CD4-positive, alpha-beta T cell (primary cell): ENCODE results near the gene HMGCLL1. TPM values are rescaled to one million over a fixed set of nuclear protein-coding genes. Genes with fewer than 3 reads are reported as not detected.

Experiments
- ATAC-seq: fragments of 200-7000 bp; cut with Tn5 transposase; one replicate; pipeline ENCODE4 v1.10.0; 2022; ENCODE audit warnings: mild to moderate bottlenecking; ENCODE audit not compliant: poor library complexity
- CTCF ChIA-PET: fragments of 350-600 bp; sonication (Branson Sonifier 250); formaldehyde crosslinking; loops from one replicate; lab custom pipeline; 2021; ENCODE audit warnings: antibody characterized with exemption, inconsistent platforms; lab: Charles Lee
- POLR2A ChIA-PET: fragments of 350-600 bp; sonication (Branson Sonifier 250); formaldehyde crosslinking; loops from one replicate; lab custom pipeline; 2021; ENCODE audit warnings: antibody characterized with exemption, inconsistent platforms; lab: Charles Lee
- DNase-seq, 14 experiments: peaks; one replicate each; pipeline ENCODE4 v3.0.0-alpha.2; 2013 to 2020; ENCODE audit warnings: mixed read lengths in 2 of 14
- H3K27ac ChIP-seq, 2 donors: one replicate each; pipeline versions ENCODE4 v1.5.1 to v1.7.0; 2013; ENCODE audit warnings: low read length in 2 of 2, low read depth in 1 of 2, mild to moderate bottlenecking in 1 of 2
- H3K27me3 ChIP-seq, 2 experiments: 1 replicate in 1 of 2; 2 replicates in 1 of 2; pipeline versions ENCODE4 v1.6.1 to v1.7.0; 2013; ENCODE audit warnings: low read length in 2 of 2, control low read depth in 1 of 2, mild to moderate bottlenecking in 1 of 2, moderate library complexity in 1 of 2; ENCODE audit not compliant: insufficient read depth in 2 of 2, control insufficient read depth in 1 of 2
- H3K36me3 ChIP-seq: one replicate; pipeline ENCODE4 v1.6.1; 2013; ENCODE audit warnings: low read length, control low read depth; ENCODE audit not compliant: insufficient read depth
- H3K4me1 ChIP-seq: one replicate; pipeline ENCODE4 v1.6.1; 2013; ENCODE audit warnings: low read length, control low read depth; ENCODE audit not compliant: insufficient read depth
- H3K4me3 ChIP-seq: one replicate; pipeline ENCODE4 v1.5.1; 2013; ENCODE audit warnings: mild to moderate bottlenecking, low read length, moderate library complexity
- H3K9me3 ChIP-seq, 2 experiments: 1 replicate in 1 of 2; 2 replicates in 1 of 2; pipeline versions ENCODE4 v1.6.1 to v1.7.0; 2013; ENCODE audit warnings: low read length in 2 of 2, mild to moderate bottlenecking in 2 of 2, control low read depth in 1 of 2, moderate library complexity in 1 of 2; ENCODE audit not compliant: control insufficient read depth in 1 of 2, insufficient read depth in 1 of 2
- H3K27ac Mint-ChIP-seq: one replicate; pipeline ENCODE4 v1.8.0; 2020; ENCODE audit warnings: mixed read lengths
- H3K27me3 Mint-ChIP-seq: one replicate; pipeline ENCODE4 v1.8.0; 2021; ENCODE audit warnings: mixed read lengths
- H3K36me3 Mint-ChIP-seq: one replicate; pipeline ENCODE4 v1.8.0; 2021; ENCODE audit warnings: low read depth, mixed read lengths
- H3K4me1 Mint-ChIP-seq: one replicate; pipeline ENCODE4 v1.8.0; 2021; ENCODE audit warnings: low read depth, mixed read lengths
- H3K4me3 Mint-ChIP-seq: one replicate; pipeline ENCODE4 v1.8.0; 2020; ENCODE audit warnings: mild to moderate bottlenecking, mixed read lengths
- H3K9me3 Mint-ChIP-seq: one replicate; pipeline ENCODE4 v1.8.0; 2020; ENCODE audit warnings: mixed read lengths
- intact Hi-C, 2 experiments: fragments of 100-400 bp; cut with DNase I in 1 of 2; cut with micrococcal nuclease in 1 of 2; formaldehyde crosslinking; loops; one replicate each; pipeline versions ENCODE4 v1.15.1 to v1.9.0; 2023 to 2025; cut with DNase I, micrococcal nuclease
- total RNA-seq, 174 experiments: library from RNA in 2 of 174; stranded (reverse) in 2 of 174; gene quantifications; one replicate each; pipeline ENCODE4 v1.2.3 and lab custom pipeline; 2021 to 2026
- TF ChIP-seq, protein P1 (sequence below): fragments of 200-600 bp; IDR thresholded peaks from one replicate; pipeline ENCODE4 v1.8.0; 2022; ENCODE audit warnings: antibody characterized with exemption, mild to moderate bottlenecking

Gene HMGCLL1
- total RNA-seq, 2 experiments from 2014 or later: not detected

DNA sequence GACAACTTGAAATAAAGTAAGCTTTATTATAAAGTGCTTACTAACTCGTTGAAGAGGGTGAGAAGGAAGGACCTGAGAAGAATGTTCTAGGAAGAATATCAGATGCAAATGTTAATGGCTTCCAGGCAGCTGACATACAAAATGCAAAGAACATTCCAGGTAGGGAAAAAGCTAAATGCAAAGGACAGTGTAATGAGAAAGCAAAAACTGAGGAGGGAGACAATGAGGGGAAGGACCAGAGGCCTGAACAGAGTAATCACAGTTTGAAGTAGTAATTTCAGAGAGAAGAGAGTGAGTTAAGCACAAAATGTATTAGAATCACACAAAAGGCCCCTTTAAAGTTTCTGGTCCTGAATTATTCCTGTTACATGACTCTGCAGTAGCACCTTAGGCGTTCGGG lies 81.3 kb downstream of the HMGCLL1 start:
- POLR2A ChIA-PET: no interaction called here
- no peak overlapping the region for H3K27ac Mint-ChIP-seq

DNA sequence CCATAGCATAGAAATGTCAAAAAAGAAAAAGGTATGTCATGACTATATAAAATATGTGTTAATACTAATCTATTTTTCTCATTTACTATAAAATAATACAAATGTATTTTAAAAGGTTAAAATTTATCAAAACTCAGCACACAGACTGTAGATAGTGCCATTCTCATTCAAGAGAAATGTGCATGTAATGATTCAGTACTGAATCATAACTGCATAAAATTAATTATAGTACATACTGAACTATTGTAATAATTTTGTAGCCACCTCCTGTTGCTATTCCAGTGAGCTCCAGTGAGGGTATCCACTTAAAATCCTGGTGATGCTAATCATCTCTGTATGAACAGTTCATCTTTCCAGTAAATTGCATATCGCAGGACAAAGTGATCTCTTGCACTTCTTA lies 82.8 kb downstream of the HMGCLL1 start:
- H3K27ac Mint-ChIP-seq: no peak overlapping the region
- POLR2A ChIA-PET: no interaction called here
- no peaks in the 10 kb centered on the region for H3K4me1 ChIP-seq
- H3K27ac ChIP-seq: no peak overlapping the region
- DNase-seq (no peak), ATAC-seq (no peak)
- H3K9me3 ChIP-seq: peaks cover 0 to 4% of the 10 kb centered on the region in 2 experiments
- H3K36me3 ChIP-seq: no peaks in the 10 kb centered on the region
- H3K4me3 ChIP-seq: no peak overlapping the region
- TF ChIP-seq, protein P1, sequence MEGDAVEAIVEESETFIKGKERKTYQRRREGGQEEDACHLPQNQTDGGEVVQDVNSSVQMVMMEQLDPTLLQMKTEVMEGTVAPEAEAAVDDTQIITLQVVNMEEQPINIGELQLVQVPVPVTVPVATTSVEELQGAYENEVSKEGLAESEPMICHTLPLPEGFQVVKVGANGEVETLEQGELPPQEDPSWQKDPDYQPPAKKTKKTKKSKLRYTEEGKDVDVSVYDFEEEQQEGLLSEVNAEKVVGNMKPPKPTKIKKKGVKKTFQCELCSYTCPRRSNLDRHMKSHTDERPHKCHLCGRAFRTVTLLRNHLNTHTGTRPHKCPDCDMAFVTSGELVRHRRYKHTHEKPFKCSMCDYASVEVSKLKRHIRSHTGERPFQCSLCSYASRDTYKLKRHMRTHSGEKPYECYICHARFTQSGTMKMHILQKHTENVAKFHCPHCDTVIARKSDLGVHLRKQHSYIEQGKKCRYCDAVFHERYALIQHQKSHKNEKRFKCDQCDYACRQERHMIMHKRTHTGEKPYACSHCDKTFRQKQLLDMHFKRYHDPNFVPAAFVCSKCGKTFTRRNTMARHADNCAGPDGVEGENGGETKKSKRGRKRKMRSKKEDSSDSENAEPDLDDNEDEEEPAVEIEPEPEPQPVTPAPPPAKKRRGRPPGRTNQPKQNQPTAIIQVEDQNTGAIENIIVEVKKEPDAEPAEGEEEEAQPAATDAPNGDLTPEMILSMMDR: no peak
- no peaks in the 10 kb centered on the region for H3K27me3 Mint-ChIP-seq
- CTCF ChIA-PET: no interaction called here
- no peaks in the 10 kb centered on the region for H3K9me3 Mint-ChIP-seq
- H3K4me3 Mint-ChIP-seq: no peak overlapping the region
- no peaks in the 10 kb centered on the region for H3K4me1 Mint-ChIP-seq
- no peaks in the 10 kb centered on the region for H3K27me3 ChIP-seq
- intact Hi-C loops: no loop called here
- H3K36me3 Mint-ChIP-seq: no peaks in the 10 kb centered on the region

More for the DNA sequence above, 81.3 kb downstream of the HMGCLL1 start:
- CTCF ChIA-PET: no interaction called here
- Histone ChIP-seq H3K27me3 (no peaks in the 10 kb centered on the region), H3K9me3 (peaks cover 0 to 4% of the 10 kb centered on the region in 2 experiments), H3K4me1 (no peaks in the 10 kb centered on the region), H3K4me3 (no peak overlapping the region), H3K27ac (no peak overlapping the region), H3K36me3 (no peaks in the 10 kb centered on the region)
- H3K4me1 Mint-ChIP-seq: no peaks in the 10 kb centered on the region
- H3K9me3 Mint-ChIP-seq: no peaks in the 10 kb centered on the region
- TF ChIP-seq, protein P1: no peak
- ATAC-seq: no peak
- intact Hi-C loops: no loop called here
- H3K36me3 Mint-ChIP-seq: no peaks in the 10 kb centered on the region
- no peak overlapping the region for H3K4me3 Mint-ChIP-seq
- no peak for DNase-seq
- no peaks in the 10 kb centered on the region for H3K27me3 Mint-ChIP-seq

DNA sequence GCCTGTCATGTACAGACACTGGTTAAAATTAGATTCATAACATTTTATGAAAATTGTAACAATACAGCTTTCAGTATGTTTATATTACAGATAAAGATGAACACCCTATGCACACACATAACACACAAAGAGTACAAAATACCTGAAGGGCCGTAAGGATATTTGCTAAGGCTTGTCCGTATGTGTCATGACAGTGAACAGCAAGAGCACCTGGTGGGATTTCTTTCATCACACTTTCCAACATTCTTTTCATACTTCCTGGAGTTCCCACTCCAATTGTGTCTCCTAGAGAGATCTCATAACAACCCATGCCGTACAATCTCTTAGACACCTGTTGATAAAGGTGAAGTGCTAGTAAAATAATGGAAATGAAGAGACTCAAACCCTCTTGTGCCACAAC lies 83.7 kb downstream of the HMGCLL1 start:
- intact Hi-C loops: no loop called here
- Mint-ChIP-seq H3K4me3 (no peak overlapping the region), H3K27ac (no peak overlapping the region)

More for the DNA sequence above, 83.7 kb downstream of the HMGCLL1 start:
- Mint-ChIP-seq H3K9me3 (no peaks in the 10 kb centered on the region), H3K36me3 (no peaks in the 10 kb centered on the region), H3K4me1 (no peaks in the 10 kb centered on the region), H3K27me3 (no peaks in the 10 kb centered on the region)
- TF ChIP-seq, protein P1: no peak
- no peak for ATAC-seq
- H3K9me3 ChIP-seq: peaks cover 0 to 4% of the 10 kb centered on the region in 2 experiments
- POLR2A ChIA-PET: no interaction called here
- DNase-seq: no peak
- CTCF ChIA-PET: no interaction called here
- no peak overlapping the region for H3K27ac ChIP-seq
- H3K4me1 ChIP-seq: no peaks in the 10 kb centered on the region
- H3K27me3 ChIP-seq: no peaks in the 10 kb centered on the region
- H3K4me3 ChIP-seq: no peak overlapping the region
- H3K36me3 ChIP-seq: no peaks in the 10 kb centered on the region
